Large intestine (tissue), 3 donors: ENCODE measurements around the gene PPP1R13L. TPM values are rescaled to one million over a fixed set of nuclear protein-coding genes. Genes with fewer than 3 reads are reported as not detected.

Experiments
- DNase-seq, 2 donors: peaks; one replicate each; pipeline versions ENCODE4 v3.0.0 to v3.0.0-alpha.2; 2013
- H3K27ac ChIP-seq: one replicate; pipeline ENCODE4 v1.5.1; 2013; ENCODE audit warnings: low read length
- H3K27me3 ChIP-seq: 2 replicates; pipeline ENCODE4 v1.6.1; 2013; ENCODE audit warnings: low read length; ENCODE audit not compliant: control insufficient read depth, insufficient read depth
- H3K36me3 ChIP-seq: 2 replicates; pipeline ENCODE4 v1.6.1; 2013; ENCODE audit warnings: low read length; ENCODE audit not compliant: control insufficient read depth, insufficient read depth
- H3K4me1 ChIP-seq: one replicate; pipeline ENCODE4 v1.6.1; 2013; ENCODE audit warnings: low read length; ENCODE audit not compliant: control insufficient read depth, insufficient read depth
- H3K4me3 ChIP-seq: one replicate; pipeline ENCODE4 v1.5.1; 2013; ENCODE audit warnings: low read length
- H3K9me3 ChIP-seq: one replicate; pipeline ENCODE4 v1.6.1; 2013; ENCODE audit warnings: mild to moderate bottlenecking, low read depth, low read length, moderate library complexity; ENCODE audit not compliant: control insufficient read depth
- whole genome bisulfite sequencing: methylation state at CpG from one replicate; pipeline ENCODE4 v1.1.5; 2013; ENCODE audit warnings: low lambda C conversion rate; ENCODE audit not compliant: insufficient coverage; 5-methylcytosine and 5-hydroxymethylcytosine counted together
- polyA plus RNA-seq: library from polyadenylated mRNA; unstranded; fragments of 120-200 nt; gene quantifications from one replicate; pipeline ENCODE4 v1.2.1, GENCODE V29; 2013

The PPP1R13L gene
- polyA plus RNA-seq, 1 donor = 11.0 TPM

- Histone ChIP-seq H3K27me3 (peaks cover under 1% of the 10 kb centered on the region), H3K4me3 (no peak overlapping the region), H3K27ac (no peak overlapping the region), H3K9me3 (no peaks in the 10 kb centered on the region), H3K36me3 (peaks cover 52% of the 10 kb centered on the region), H3K4me1 (no peaks in the 10 kb centered on the region)
- no CpG with 5 or more reads among the region's 20 CpGs for WGBS
- no peak for DNase-seq
Observed at GRCh38 chr19:45352914-45353796, 51.7 kb downstream of the PPP1R13L start.

DNA sequence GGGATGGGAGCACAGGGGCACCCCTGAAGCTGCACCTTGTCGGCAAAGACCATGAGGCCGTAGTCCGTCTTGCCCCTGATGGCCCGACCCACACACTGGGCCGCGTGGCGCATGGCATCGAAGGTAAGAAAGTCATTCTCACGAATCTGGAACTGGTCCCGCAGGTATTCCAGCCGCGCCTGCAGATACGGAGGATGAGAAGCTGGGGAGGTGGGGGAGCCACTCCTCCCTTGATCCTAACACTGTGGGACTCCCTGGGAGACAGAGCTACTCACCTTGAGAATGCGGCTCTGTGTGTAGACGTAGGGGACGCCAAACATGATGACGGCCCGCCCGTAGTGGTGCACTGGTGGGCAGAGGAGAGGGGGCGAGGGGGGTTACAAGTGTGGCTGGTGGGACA is 52.4 kb downstream of the PPP1R13L start:
- DNase-seq = no peak
- WGBS = no CpG with 5 or more reads among the region's 20 CpGs
- Histone ChIP-seq H3K9me3 (no peaks in the 10 kb centered on the region), H3K36me3 (peaks cover 52% of the 10 kb centered on the region), H3K27ac (no peak overlapping the region), H3K27me3 (peaks cover 7% of the 10 kb centered on the region), H3K4me1 (no peaks in the 10 kb centered on the region), H3K4me3 (no peak overlapping the region)

- H3K36me3 ChIP-seq = peaks cover 50% of the 10 kb centered on the region
- H3K4me1 ChIP-seq = no peaks in the 10 kb centered on the region
- H3K27ac ChIP-seq = no peak overlapping the region
- H3K4me3 ChIP-seq = no peak overlapping the region
- no peaks in the 10 kb centered on the region for H3K9me3 ChIP-seq
- peaks cover 10% of the 10 kb centered on the region for H3K27me3 ChIP-seq
- DNase-seq = no peak
- WGBS = no CpG with 5 or more reads among the region's 15 CpGs
Observed at GRCh38 chr19:45352062-45352461, 52.8 kb downstream of the PPP1R13L start.

DNA sequence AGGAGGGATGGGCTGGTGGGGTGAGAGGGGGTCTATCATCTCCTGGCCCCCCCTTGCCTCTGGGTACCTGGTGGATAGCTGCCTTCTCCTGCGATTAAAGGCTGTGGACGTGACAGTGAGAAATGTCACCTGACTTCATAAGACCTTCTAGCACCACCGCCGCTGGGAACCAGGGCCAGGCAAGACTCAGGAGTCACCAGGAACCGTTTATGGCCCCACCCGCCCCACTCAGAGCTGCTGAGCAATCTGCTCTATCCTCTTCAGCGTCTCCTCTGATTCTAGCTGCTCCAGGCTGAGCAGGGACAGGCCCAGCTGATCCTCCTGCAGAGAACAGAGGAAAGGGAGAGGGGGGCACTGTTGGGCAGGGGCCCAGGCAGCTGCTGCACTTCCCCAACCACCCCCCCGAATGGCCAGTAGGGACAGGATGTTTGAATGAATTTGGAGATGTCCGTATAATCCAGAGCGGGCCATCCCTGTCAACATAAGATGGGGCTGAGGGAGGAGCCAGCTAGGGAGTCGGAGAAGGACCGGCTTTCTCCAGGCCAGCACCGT is 53.4 kb downstream of the PPP1R13L start:
- peaks cover 1% of the 10 kb centered on the region for H3K9me3 ChIP-seq
- DNase-seq = no peak
- no peak overlapping the region for H3K4me3 ChIP-seq
- no peak overlapping the region for H3K27ac ChIP-seq
- WGBS = no CpG with 5 or more reads among the region's 13 CpGs
- H3K4me1 ChIP-seq = no peaks in the 10 kb centered on the region
- H3K36me3 ChIP-seq = peaks cover 44% of the 10 kb centered on the region
- H3K27me3 ChIP-seq = peaks cover 15% of the 10 kb centered on the region

DNA sequence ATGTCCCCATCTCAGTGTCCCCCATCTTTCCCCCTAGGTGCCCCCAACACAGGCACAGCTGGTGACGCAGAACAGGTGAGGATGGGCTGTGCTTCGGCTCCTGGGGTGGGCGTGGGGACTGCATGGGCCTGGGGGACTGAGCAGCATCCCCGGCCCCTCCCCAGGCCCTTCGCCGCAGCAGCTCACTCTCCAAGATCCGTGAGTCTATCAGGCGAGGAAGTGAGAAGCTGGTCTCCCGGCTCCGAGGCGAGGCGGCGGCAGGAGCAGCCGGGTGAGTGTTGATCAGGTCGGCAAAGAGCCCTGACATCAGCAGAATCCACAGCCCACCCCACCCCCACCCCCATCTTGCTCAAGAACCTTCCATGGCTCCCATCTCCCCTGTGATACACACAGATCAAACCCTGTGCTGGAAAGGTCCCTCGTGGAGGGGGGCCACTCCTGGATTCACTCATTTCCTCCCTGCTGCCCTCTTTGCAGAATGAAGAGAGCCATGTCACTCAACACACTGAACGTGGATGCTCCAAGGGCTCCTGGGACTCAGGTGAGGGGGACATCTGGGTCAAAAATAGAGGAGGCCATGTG is 54.3 kb downstream of the PPP1R13L start:
- Histone ChIP-seq H3K36me3 (peaks cover 44% of the 10 kb centered on the region), H3K4me1 (no peaks in the 10 kb centered on the region), H3K27me3 (peaks cover 23% of the 10 kb centered on the region), H3K4me3 (no peak overlapping the region), H3K27ac (no peak overlapping the region), H3K9me3 (peaks cover 3% of the 10 kb centered on the region)
- WGBS = no CpG with 5 or more reads among the region's 17 CpGs
- DNase-seq = no peak

GRCh38 chr19:45349430-45349941 is 55.4 kb downstream of the PPP1R13L start:
- Histone ChIP-seq H3K36me3 (peaks cover 38% of the 10 kb centered on the region), H3K27ac (no peak overlapping the region), H3K9me3 (peaks cover 3% of the 10 kb centered on the region), H3K4me3 (no peak overlapping the region), H3K4me1 (no peaks in the 10 kb centered on the region), H3K27me3 (peaks cover 34% of the 10 kb centered on the region)
- WGBS = no CpG with 5 or more reads among the region's 17 CpGs
- DNase-seq = no peak

GRCh38 chr19:45349126-45349415 is 55.8 kb downstream of the PPP1R13L start:
- no peak overlapping the region for H3K4me3 ChIP-seq
- H3K9me3 ChIP-seq = peaks cover 3% of the 10 kb centered on the region
- no peaks in the 10 kb centered on the region for H3K4me1 ChIP-seq
- H3K27ac ChIP-seq = no peak overlapping the region
- DNase-seq = no peak
- WGBS = no CpG with 5 or more reads among the region's 3 CpGs
- H3K27me3 ChIP-seq = peaks cover 36% of the 10 kb centered on the region
- H3K36me3 ChIP-seq = peaks cover 34% of the 10 kb centered on the region

GRCh38 chr19:45348367-45349125 is 56.3 kb downstream of the PPP1R13L start:
- Histone ChIP-seq H3K4me1 (no peaks in the 10 kb centered on the region), H3K27ac (no peak overlapping the region), H3K4me3 (no peak overlapping the region), H3K9me3 (peaks cover 3% of the 10 kb centered on the region), H3K36me3 (peaks cover 28% of the 10 kb centered on the region), H3K27me3 (peaks cover 36% of the 10 kb centered on the region)
- no peak for DNase-seq
- WGBS = no CpG with 5 or more reads among the region's 23 CpGs

- WGBS = no CpG with 5 or more reads among the region's 25 CpGs
- no peak overlapping the region for H3K4me3 ChIP-seq
- H3K9me3 ChIP-seq = peaks cover 3% of the 10 kb centered on the region
- H3K4me1 ChIP-seq = no peaks in the 10 kb centered on the region
- peaks cover 22% of the 10 kb centered on the region for H3K36me3 ChIP-seq
- no peak overlapping the region for H3K27ac ChIP-seq
- peaks cover 39% of the 10 kb centered on the region for H3K27me3 ChIP-seq
- no peak for DNase-seq
Observed at GRCh38 chr19:45347570-45348366, 57.1 kb downstream of the PPP1R13L start.
